22Rv1 (cell line): ENCODE results near the gene PGGT1B.

Experiments
- ZFX ChIP-seq: fragments of 450-650 bp; IDR thresholded peaks from 2 replicates; pipeline ENCODE4 v1.6.1; 2017; ENCODE audit warnings: antibody characterized with exemption, borderline replicate concordance
- TF ChIP-seq, protein P1 (sequence below): fragments of 450-650 bp; IDR thresholded peaks from 2 replicates; pipeline ENCODE4 v1.5.1; 2017; ENCODE audit warnings: mild to moderate bottlenecking

DNA sequence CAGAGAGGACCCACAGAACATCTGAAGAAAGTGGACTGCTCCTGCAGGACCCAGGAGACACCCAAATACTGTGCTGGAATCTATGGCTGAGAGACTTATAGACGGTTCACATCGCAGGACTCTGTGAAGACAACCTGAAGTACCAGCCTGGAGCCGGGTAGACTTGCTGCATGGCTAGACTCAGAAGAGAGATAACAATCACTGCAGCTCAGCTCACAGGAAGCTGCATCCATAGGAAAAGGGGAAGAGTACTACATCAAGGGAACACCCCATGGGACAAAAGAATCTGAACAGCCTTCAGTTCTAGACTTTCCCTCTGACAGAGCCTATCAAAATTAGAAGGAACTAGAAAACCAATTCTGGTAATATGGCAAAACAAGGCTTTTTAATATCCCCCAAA, 66.5 kb downstream of the PGGT1B start:
- TF ChIP-seq, protein P1, sequence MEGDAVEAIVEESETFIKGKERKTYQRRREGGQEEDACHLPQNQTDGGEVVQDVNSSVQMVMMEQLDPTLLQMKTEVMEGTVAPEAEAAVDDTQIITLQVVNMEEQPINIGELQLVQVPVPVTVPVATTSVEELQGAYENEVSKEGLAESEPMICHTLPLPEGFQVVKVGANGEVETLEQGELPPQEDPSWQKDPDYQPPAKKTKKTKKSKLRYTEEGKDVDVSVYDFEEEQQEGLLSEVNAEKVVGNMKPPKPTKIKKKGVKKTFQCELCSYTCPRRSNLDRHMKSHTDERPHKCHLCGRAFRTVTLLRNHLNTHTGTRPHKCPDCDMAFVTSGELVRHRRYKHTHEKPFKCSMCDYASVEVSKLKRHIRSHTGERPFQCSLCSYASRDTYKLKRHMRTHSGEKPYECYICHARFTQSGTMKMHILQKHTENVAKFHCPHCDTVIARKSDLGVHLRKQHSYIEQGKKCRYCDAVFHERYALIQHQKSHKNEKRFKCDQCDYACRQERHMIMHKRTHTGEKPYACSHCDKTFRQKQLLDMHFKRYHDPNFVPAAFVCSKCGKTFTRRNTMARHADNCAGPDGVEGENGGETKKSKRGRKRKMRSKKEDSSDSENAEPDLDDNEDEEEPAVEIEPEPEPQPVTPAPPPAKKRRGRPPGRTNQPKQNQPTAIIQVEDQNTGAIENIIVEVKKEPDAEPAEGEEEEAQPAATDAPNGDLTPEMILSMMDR: no peak
- no peak for TF ChIP-seq ZFX
